GM12872 (cell line): ENCODE results near the gene OIP5.

Source experiments
- TF ChIP-seq, protein P1 (sequence below): IDR thresholded peaks from 3 replicates; pipeline ENCODE4 v1.5.1; 2011; ENCODE audit warnings: low read depth, mild to moderate bottlenecking, low read length, moderate library complexity; ENCODE audit not compliant: insufficient read depth

The OIP5 gene

DNA sequence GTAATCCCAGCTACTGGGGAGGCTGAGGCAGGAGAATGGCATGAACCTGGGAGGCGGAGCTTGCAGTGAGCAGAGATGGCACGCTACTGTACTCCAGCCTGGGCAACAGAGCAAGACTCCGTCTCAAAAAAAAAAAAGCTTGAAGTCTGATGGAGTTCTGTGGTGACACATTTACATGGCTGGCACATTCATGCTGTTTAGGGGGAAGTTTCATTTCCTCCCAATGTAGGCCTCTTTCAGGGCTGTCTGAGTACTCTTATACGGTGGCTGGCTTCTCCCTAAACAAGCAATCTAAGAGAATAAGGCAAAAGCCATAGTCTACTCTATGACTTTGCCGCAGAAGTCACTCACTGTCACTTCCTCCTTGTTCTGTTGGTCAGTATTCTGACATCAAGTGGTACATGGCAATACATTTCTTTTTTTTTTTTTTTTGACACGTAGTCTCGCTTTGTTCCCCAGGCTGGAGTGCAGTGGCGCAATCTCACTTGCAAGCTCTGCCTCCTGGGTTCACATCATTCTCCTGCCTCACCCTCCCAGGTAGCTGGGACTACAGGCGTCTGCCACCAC, 41.2 kb downstream of the OIP5 start:
- TF ChIP-seq, protein P1, sequence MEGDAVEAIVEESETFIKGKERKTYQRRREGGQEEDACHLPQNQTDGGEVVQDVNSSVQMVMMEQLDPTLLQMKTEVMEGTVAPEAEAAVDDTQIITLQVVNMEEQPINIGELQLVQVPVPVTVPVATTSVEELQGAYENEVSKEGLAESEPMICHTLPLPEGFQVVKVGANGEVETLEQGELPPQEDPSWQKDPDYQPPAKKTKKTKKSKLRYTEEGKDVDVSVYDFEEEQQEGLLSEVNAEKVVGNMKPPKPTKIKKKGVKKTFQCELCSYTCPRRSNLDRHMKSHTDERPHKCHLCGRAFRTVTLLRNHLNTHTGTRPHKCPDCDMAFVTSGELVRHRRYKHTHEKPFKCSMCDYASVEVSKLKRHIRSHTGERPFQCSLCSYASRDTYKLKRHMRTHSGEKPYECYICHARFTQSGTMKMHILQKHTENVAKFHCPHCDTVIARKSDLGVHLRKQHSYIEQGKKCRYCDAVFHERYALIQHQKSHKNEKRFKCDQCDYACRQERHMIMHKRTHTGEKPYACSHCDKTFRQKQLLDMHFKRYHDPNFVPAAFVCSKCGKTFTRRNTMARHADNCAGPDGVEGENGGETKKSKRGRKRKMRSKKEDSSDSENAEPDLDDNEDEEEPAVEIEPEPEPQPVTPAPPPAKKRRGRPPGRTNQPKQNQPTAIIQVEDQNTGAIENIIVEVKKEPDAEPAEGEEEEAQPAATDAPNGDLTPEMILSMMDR = no peak

DNA sequence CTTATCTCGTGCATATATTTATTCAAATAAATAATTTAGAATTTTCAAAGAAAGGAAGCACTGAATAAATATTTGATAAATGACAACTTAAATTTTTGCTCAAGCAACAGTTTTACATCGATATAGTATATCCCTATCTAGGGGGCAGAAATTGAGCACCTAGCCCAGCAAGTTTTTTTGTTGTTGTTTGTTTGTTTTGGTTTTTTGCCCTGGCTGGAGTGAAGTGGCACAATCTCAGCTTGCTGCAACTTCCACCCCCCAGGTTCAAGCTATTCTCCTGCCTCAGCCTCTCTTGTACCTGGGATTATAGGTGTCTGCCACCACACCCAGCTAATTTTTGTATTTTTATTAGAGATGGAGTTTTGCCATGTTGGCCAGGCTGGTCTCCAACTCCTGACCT, 42.4 kb downstream of the OIP5 start:
- TF ChIP-seq, protein P1 = no peak

DNA sequence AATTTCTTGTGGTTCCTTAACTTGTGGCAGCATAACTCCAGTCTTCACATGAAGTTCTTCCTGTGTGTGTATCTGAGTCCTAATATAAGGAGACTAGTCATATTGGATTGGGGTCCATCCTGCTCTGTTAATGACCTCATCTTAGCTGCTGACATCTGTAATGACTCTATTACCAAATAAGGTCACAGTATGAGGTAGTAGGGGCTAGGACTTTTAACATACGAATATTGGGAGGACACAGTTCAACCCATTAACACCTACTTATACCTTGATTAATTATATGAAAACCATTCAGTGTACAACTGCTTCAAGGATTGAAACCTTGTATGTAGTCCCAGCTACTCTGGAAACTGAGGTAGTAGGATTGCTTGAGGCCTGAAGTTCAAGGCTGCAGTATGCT, 43.9 kb downstream of the OIP5 start:
- TF ChIP-seq, protein P1 = no peak

DNA sequence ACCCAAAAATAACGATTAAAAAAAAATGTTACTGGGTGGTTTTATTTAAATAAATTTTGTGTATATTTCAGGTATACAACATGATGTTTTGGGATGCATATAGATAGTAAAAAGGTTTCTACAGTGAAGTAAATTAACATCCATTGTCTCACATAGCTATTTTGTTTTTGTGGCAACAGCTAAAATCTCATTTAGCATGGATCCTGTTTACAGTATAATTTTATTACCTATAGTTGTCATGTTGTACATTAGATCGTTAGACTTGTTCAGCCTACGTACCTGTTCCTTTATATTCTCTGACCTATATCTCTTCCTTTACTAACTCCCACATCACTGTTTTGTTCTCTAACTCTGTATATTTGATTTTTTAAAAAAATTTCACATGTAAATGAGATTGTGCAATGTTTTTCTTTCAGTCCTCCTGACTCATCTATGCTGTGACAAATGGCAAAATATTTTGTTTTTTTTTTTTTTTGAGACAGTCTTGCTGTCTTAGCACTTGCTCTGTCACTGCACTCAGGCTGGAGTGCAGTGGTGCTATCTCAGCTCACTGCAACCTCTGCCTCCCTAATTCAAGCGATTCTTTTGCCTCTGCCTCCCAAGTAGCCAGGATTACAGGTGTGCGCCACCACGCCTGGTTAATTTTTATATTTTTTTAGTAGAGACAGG, 45.6 kb downstream of the OIP5 start:
- TF ChIP-seq, protein P1 = no peak

DNA sequence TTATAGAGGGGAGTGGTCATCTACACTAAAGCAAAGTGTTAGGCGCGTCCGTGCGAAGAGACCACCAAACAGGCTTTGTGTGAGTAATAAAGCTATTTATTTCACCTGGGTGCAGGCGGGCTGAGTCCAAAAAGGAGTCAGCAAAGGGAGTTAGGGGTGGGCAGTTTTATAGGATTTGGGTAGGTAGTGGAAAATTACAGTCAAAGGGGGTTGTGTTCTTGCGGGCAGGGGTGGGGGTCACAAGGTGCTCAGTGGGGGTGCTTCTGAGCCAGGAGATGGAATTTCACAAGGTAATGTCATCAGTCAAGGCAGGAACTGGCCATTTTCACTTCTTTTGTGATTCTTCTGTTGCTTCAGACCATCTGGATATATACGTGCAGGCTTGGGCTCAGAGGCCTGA, 47.1 kb downstream of the OIP5 start:
- TF ChIP-seq, protein P1 = no peak

DNA sequence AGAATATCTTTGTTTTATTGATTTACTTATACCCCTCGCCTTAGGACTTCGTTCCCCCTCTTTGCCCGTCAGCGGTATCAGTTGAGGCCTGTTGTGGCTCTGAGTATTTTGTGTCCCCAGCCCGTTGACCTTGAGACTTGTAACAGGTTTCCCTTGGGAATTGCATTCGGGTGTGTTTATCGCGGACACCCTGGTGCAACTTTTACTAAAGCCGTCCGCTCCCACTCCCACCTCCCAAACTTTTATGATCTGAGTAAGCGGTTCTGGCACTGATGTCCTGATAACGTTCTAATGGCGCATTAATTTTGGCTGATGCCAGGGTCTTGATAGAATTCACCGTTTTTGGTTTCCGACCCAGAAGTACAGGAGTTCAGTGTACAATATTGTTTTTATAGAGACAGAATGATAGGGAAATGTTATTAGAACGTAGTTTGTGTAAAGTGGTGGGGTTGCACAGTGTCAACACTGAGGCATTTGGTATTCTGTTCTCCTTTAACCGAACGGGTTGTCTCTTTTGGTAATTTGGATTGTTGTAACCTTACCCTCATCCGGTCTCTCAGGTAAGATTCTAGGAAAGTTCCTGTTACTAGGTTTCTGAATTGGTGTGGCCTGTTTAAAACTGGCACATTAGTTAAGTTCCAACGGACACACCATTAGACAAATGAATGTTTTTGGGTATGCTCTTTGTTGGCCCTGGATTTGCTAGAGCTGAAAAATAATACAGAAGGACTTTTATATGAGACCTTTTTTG, 47.8 kb downstream of the OIP5 start:
- TF ChIP-seq, protein P1 = no peak

DNA sequence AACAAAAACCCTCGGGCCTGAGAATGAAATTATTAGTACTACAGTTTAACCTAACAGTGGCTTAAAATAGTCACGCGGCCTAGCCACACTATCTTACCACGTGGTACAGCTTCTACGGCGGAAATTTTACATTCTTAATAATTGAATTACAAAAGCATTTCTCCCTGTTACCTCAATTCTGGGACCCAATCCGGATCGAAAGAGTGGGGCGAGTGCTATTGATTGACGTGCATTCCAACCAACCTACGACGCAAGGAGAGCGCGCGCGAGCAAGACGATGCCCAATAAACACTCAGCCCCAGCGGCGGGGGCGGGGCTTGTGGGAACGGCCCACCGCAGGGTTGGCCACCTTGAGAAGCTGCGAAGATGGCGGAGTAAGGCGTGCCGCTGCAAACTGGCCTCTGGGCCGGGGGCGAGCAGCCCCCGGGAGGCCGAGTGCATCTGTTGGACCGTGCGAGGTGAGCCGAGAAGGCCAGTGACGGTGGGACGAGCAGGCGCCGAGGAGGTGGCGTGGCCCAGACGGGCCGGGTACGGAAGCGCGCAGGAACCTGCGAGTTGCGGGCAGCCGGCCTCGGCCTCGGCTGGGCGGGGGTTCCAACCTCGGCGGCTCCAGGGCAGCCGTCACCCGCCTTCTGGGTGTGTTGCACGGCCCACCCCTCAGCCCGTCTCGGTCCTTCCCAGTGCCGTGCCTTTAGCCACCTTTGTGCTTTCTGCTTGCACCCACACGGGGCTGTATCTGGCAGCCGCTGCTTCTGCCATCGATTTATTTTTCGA, 48.6 kb downstream of the OIP5 start:
- TF ChIP-seq, protein P1 = no peak
